ENCODE results near the gene JMJD8.

GRCh38 chr16:725463-726187 is 41.5 kb upstream of the JMJD8 start:
- TF ChIP-seq, protein P1, sequence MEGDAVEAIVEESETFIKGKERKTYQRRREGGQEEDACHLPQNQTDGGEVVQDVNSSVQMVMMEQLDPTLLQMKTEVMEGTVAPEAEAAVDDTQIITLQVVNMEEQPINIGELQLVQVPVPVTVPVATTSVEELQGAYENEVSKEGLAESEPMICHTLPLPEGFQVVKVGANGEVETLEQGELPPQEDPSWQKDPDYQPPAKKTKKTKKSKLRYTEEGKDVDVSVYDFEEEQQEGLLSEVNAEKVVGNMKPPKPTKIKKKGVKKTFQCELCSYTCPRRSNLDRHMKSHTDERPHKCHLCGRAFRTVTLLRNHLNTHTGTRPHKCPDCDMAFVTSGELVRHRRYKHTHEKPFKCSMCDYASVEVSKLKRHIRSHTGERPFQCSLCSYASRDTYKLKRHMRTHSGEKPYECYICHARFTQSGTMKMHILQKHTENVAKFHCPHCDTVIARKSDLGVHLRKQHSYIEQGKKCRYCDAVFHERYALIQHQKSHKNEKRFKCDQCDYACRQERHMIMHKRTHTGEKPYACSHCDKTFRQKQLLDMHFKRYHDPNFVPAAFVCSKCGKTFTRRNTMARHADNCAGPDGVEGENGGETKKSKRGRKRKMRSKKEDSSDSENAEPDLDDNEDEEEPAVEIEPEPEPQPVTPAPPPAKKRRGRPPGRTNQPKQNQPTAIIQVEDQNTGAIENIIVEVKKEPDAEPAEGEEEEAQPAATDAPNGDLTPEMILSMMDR (conservative IDR thresholded peaks at IDR 0.05; ENCODE audit: low read depth, low read length): no peak
- no peak for TF ChIP-seq EZH2 (IDR thresholded peaks at IDR 0.05; ENCODE audit: low read length, unreplicated experiment)
- TF ChIP-seq EZH2phosphoT487 (IDR thresholded peaks at IDR 0.05; ENCODE audit: borderline replicate concordance, low read length): no peak

Data from PC-3 (cell line).